Measurements from ENCODE around the gene RPS5.

GRCh38 chr19:58362272-58362994 lies 24.6 kb upstream of the RPS5 start, which contains the start of gene ZNF497:
- TF ChIP-seq CTCF (conservative IDR thresholded peaks at IDR 0.05) (no peak), ZFX (IDR thresholded peaks at IDR 0.05) (peak; percentile 93)
